Activated CD4-positive, alpha-beta T cell treated with anti-CD3 and anti-CD28 coated beads, Interleukin-2, Interleukin-6, amounts not matched to agents 100 ng/mL and 50 ng/mL, durations not matched to agents 16 hours and 8 hours (primary cell): ENCODE measurements around the gene MAML2.
A peak's percentile ranks its signal among the peaks of the same experiment; 100 is the strongest.

Source experiments
- DNase-seq: peaks from one replicate; pipeline ENCODE4 v3.0.0-alpha.2; 2020

MAML2 gene

GRCh38 chr11:96316869-96317268 is 26.1 kb downstream of the MAML2 start:
- no peak for DNase-seq

GRCh38 chr11:96315476-96315875 is 27.5 kb downstream of the MAML2 start:
- no peak for DNase-seq

GRCh38 chr11:96314326-96315020 is 28.5 kb downstream of the MAML2 start:
- DNase-seq = peak; percentile 17

- no peak for DNase-seq
These were observed 29.8 kb downstream of the MAML2 start for GRCh38 chr11:96313163-96313562.

- DNase-seq = no peak
These were observed 31.9 kb downstream of the MAML2 start for GRCh38 chr11:96311120-96311568.

GRCh38 chr11:96310236-96310635 is 32.8 kb downstream of the MAML2 start:
- no peak for DNase-seq

- DNase-seq = no peak
These were observed 33.4 kb downstream of the MAML2 start for GRCh38 chr11:96309643-96310017.

GRCh38 chr11:96309016-96309642 is 33.9 kb downstream of the MAML2 start:
- DNase-seq = no peak

GRCh38 chr11:96307776-96308140 is 35.2 kb downstream of the MAML2 start:
- DNase-seq = no peak

- no peak for DNase-seq
These were observed 35.8 kb downstream of the MAML2 start for GRCh38 chr11:96306933-96307775.

GRCh38 chr11:96306600-96306932 is 36.4 kb downstream of the MAML2 start:
- DNase-seq = no peak

GRCh38 chr11:96306071-96306470 is 36.9 kb downstream of the MAML2 start:
- no peak for DNase-seq

- DNase-seq = no peak
These were observed 39.0 kb downstream of the MAML2 start for GRCh38 chr11:96303980-96304379.

- no peak for DNase-seq
These were observed 39.9 kb downstream of the MAML2 start for GRCh38 chr11:96303064-96303463.

- no peak for DNase-seq
These were observed 41.2 kb downstream of the MAML2 start for GRCh38 chr11:96301818-96302217.

- no peak for DNase-seq
These were observed 43.7 kb downstream of the MAML2 start for GRCh38 chr11:96299155-96299888.

- DNase-seq = no peak
These were observed 47.6 kb downstream of the MAML2 start for GRCh38 chr11:96295369-96295768.

- no peak for DNase-seq
These were observed 48.7 kb downstream of the MAML2 start for GRCh38 chr11:96294289-96294688.

GRCh38 chr11:96293598-96294021 is 49.4 kb downstream of the MAML2 start:
- peak; percentile 67 for DNase-seq

GRCh38 chr11:96293109-96293508 is 49.9 kb downstream of the MAML2 start:
- DNase-seq = no peak

- no peak for DNase-seq
These were observed 50.5 kb downstream of the MAML2 start for GRCh38 chr11:96292291-96293010.

GRCh38 chr11:96290631-96291030 is 52.4 kb downstream of the MAML2 start:
- no peak for DNase-seq

- DNase-seq = no peak
These were observed 53.0 kb downstream of the MAML2 start for GRCh38 chr11:96290031-96290430.
